HUES64 (cell line): ENCODE results near the gene TIFAB.

ENCODE experiments used
- H3K27ac ChIP-seq: 2 replicates; pipeline ENCODE4 v1.7.0; 2013; ENCODE audit warnings: low read depth, low read length, inconsistent platforms
- H3K27me3 ChIP-seq: 2 replicates; pipeline ENCODE4 v1.6.1; 2013; ENCODE audit warnings: mild to moderate bottlenecking, low read length; ENCODE audit not compliant: insufficient read depth
- H3K36me3 ChIP-seq: 2 replicates; pipeline ENCODE4 v1.6.1; 2013; ENCODE audit warnings: mild to moderate bottlenecking, low read length; ENCODE audit not compliant: insufficient read depth
- H3K4me1 ChIP-seq: 2 replicates; pipeline ENCODE4 v1.6.1; 2013; ENCODE audit warnings: mild to moderate bottlenecking, low read length, moderate library complexity; ENCODE audit not compliant: insufficient read depth
- H3K4me3 ChIP-seq: 2 replicates; pipeline ENCODE4 v1.5.1; 2013; ENCODE audit warnings: mild to moderate bottlenecking, low read length, moderate library complexity
- H3K9ac ChIP-seq: 2 replicates; pipeline ENCODE4 v1.6.1; 2013; ENCODE audit warnings: mild to moderate bottlenecking, low read depth, low read length
- H3K9me3 ChIP-seq: 2 replicates; pipeline ENCODE4 v1.6.1; 2013; ENCODE audit warnings: low read depth, low read length; ENCODE audit not compliant: insufficient read depth
- WGBS: fragments of 150-250, 120-280 bp; methylation state at CpG from one replicate; pipeline ENCODE4 v1.1.7; 2013; ENCODE audit warnings: missing lambda C conversion rate; 5-methylcytosine and 5-hydroxymethylcytosine counted together

Gene TIFAB

DNA sequence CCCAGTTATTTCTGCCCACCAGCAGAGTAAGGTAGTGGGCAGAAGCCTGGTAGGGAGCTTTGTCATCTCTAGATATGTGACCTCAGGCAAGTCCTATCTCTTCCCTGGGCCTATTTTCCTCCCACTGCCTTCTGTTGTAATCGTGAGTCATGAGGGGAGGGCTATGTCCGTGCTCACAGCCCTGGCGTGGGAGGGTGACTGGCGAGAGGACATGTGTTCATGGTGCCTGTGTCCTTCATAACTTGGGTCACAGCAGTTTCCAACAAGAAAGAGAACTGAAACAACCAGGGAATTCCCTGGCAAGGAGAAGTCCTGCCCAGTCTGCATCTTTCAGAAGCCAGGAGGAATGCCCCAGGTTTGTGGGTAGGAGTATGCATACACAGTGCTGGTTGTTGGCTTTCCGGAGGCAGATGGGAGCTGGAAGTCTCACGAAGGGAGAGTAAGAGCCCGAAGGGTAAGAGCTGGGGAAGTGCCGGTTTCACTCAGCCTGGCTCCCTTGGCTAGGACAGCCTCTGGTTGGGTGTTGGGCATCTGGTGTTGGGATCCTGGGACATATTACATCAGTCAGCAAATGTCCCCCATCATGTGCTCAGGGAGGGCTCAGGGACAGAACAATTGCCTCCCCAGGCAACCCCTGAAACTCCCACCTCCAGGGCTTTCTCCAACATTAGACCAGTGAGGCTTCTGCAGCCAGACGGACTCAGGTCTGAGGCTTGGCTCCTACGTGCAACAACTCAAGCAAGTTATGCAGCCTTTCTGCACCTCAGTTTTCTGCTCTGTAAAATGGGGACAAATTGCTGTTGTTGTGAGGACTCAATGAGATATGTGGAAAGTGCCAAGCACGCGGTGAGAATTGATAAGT lies 4.3 kb upstream of the TIFAB start:
- Histone ChIP-seq H3K27me3 (peaks cover 81% of the 10 kb centered on the region), H3K9me3 (no peaks in the 10 kb centered on the region), H3K9ac (no peak overlapping the region), H3K27ac (no peak overlapping the region), H3K4me1 (no peaks in the 10 kb centered on the region), H3K4me3 (no peak overlapping the region), H3K36me3 (no peaks in the 10 kb centered on the region)
- WGBS: 90% methylated on average over 12 of the region's 12 CpGs

DNA sequence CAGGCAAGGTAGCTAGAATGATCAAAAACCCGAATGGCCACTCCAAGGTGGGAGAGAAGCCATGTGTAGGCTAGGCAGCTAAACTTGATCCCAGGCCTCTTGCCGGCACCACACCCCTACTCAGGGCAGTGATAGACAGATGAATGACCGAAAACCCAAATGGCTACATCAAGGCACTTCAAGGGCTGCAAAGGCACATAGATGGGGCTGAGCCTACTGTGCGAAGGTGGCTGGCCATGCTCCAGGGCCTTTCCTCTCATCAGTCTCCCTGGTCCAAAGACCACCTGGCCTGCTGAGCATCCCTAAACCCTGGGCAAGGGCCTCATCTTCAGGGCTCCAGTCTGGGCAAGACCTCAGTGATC lies 3.7 kb upstream of the TIFAB start:
- Histone ChIP-seq H3K9ac (no peak overlapping the region), H3K4me3 (no peak overlapping the region), H3K4me1 (no peaks in the 10 kb centered on the region), H3K27me3 (peaks cover 76% of the 10 kb centered on the region), H3K36me3 (no peaks in the 10 kb centered on the region), H3K9me3 (no peaks in the 10 kb centered on the region), H3K27ac (no peak overlapping the region)
- 93% methylated on average over 4 of the region's 4 CpGs for WGBS

DNA sequence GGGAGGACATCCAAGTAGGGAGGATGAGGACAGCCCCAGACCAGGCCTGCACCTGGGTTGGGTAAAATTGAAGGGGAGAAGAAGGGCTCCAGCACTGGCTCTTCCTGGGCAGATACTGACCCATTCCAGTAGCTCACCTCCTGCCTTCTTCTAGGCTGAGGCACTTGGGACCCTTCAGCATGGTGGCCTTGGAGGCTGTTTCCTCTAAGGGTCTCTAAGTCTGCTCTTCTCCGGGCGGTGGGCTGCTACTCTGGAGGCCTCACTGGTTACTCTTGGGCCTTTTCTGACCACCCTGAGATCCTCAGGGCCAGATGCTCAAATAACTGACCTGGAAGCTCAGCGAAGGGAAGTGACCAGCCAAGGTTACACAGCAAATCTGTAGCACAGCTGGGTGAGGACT lies 2.8 kb upstream of the TIFAB start:
- Histone ChIP-seq H3K36me3 (no peaks in the 10 kb centered on the region), H3K27ac (no peak overlapping the region), H3K4me1 (no peaks in the 10 kb centered on the region), H3K9ac (no peak overlapping the region), H3K4me3 (no peak overlapping the region), H3K9me3 (no peaks in the 10 kb centered on the region), H3K27me3 (peaks cover 70% of the 10 kb centered on the region)
- 93% methylated on average over 3 of the region's 3 CpGs for WGBS

DNA sequence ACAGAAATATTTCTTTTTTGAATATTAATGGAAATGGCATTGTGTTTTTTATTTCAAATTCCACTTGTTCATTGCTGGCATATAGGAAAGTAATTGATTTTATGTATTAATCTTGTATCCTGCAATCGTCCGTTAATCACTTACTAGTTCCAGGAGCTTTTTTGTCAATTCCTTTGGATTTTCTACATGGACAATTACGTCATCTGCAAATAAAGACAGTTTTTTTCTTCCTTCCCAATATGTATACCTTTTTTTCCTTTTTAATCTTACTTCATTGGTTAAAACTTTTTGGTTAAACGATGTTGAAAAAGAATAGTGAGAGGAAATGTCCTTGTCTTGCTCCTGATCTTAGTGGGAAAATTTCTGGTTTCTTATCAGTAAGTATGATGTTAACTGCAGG lies 1.5 kb upstream of the TIFAB start:
- 0 out of 2 replicates have a peak, but pooled peaks cover 2% of the 10 kb centered on the region for H3K4me1 ChIP-seq

DNA sequence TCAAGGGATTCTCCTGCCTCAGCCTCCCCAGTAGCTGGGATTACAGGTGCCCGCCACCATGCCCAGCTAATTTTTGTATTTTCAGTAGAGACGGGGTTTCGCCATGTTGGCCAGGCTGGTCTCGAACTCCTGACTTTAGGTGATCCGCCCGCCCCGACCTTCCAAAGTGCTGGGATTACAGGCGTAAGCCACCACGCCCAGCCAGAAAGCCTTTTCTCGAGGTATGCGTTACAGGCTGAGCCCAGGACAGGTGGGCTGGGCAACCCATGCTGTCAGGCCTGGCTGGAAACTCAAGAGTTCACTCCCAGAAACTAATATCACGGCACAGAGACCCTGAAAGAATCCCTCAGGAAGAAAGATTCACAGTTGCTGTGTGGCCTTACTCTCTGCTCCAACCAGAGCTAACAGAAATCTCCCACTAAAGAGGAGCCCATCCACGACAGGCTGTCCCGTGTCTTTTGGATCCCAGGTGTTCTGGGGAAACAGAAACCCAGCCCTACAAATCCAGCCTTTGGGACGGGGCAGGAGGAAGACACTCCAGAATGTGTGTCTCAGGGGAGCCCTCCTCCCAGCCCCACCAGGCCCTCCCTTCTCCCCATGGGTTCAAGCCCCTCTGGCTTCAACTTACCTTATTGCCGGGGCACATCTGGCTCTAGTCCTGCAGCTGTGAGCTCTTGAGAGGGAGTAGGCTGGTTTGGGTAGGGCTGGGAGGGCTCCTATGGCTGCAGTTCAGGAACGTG lies 400 bp downstream of the TIFAB start:
- Histone ChIP-seq H3K4me1 (peaks cover 11% of the 10 kb centered on the region; the same call in 1 of the 2 replicates), H3K4me3 (no peak overlapping the region), H3K27me3 (peaks cover 51% of the 10 kb centered on the region), H3K9me3 (no peaks in the 10 kb centered on the region), H3K36me3 (no peaks in the 10 kb centered on the region), H3K9ac (no peak overlapping the region), H3K27ac (no peak overlapping the region)
- 91% methylated on average over 17 of the region's 17 CpGs for WGBS

More for the DNA sequence above, 1.5 kb upstream of the TIFAB start:
- Histone ChIP-seq H3K9ac (no peak overlapping the region), H3K27me3 (peaks cover 65% of the 10 kb centered on the region), H3K36me3 (no peaks in the 10 kb centered on the region), H3K9me3 (no peaks in the 10 kb centered on the region), H3K27ac (no peak overlapping the region), H3K4me3 (no peak overlapping the region)
- WGBS: 91% methylated on average over 4 of the region's 4 CpGs

DNA sequence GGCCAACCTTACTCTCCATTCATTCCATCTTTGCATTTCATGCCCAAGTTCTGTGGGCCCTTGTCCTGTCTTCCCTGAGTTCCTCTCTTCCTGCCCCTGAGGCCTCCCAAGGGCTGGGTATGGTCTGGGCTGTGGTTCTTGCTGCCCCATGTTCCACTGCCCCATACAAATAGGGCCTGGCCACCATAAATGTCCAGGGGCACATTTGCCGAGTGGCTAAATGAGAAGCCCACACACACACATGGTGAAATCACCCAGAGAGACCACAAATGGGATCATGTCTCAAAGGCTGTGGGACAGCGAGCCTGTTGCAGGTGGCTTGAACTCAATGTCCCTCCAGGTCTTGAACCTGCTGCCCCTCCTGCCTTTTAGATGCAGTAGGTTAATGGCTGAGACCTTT lies 1.2 kb downstream of the TIFAB start:
- peaks cover 11% of the 10 kb centered on the region; the same call in 1 of the 2 replicates for H3K4me1 ChIP-seq
- peaks cover 45% of the 10 kb centered on the region for H3K27me3 ChIP-seq
- WGBS: 95% methylated on average over 2 of the region's 2 CpGs
- no peak overlapping the region for H3K27ac ChIP-seq
- no peak overlapping the region for H3K9ac ChIP-seq
- H3K4me3 ChIP-seq: no peak overlapping the region
- H3K36me3 ChIP-seq: no peaks in the 10 kb centered on the region
- H3K9me3 ChIP-seq: no peaks in the 10 kb centered on the region

DNA sequence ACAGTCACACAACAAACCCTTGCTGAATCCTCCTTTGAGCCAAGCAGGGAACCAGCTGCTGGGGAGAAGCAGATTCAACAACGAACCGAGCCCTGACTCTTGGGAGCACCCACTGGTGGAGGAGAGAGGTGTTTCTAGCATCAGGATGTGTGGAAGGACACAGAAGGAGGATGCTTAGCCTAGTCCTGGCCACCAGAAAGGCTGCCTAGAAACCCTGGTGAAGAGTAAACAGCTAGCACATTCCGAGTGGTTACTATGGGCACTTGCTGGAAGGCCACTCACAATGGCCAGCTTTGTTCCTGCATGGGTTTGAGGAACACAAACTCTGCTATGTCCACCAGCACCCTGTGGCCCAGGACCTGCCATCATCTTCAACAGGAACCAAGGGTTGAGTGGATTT lies 1.8 kb downstream of the TIFAB start:
- peaks cover 43% of the 10 kb centered on the region for H3K27me3 ChIP-seq
- H3K9me3 ChIP-seq: no peaks in the 10 kb centered on the region
- no peak overlapping the region for H3K27ac ChIP-seq
- WGBS: 95% methylated on average over 3 of the region's 3 CpGs
- no peak overlapping the region for H3K9ac ChIP-seq
- no peaks in the 10 kb centered on the region for H3K36me3 ChIP-seq
- H3K4me3 ChIP-seq: no peak overlapping the region
- peaks cover 11% of the 10 kb centered on the region; the same call in 1 of the 2 replicates for H3K4me1 ChIP-seq

DNA sequence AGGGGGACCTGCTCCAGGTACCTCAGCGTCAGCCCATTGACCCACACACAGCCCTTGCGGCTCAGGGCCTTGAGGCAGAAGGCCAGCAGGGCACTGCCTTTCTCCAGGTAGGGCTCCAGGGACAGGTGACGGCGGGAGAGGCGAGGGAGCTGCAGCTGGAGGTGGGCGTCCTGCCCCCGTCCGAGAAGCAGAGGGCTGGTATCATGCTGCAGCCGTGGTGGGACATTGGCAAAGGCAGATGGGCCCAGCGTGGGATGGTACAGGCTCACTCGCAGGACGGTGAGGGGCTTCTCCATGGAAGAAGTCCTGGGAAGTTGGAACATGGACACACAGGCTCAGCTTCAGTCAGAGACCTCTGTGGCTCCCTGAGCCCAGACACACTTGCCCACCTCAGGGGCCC lies 2.5 kb downstream of the TIFAB start:
- no peaks in the 10 kb centered on the region for H3K9me3 ChIP-seq
- H3K4me1 ChIP-seq: peaks cover 11% of the 10 kb centered on the region; the same call in 1 of the 2 replicates
- H3K4me3 ChIP-seq: no peak overlapping the region
- 96% methylated on average over 12 of the region's 12 CpGs for WGBS
- H3K27ac ChIP-seq: no peak overlapping the region
- H3K27me3 ChIP-seq: peaks cover 37% of the 10 kb centered on the region
- no peaks in the 10 kb centered on the region for H3K36me3 ChIP-seq
- no peak overlapping the region for H3K9ac ChIP-seq

DNA sequence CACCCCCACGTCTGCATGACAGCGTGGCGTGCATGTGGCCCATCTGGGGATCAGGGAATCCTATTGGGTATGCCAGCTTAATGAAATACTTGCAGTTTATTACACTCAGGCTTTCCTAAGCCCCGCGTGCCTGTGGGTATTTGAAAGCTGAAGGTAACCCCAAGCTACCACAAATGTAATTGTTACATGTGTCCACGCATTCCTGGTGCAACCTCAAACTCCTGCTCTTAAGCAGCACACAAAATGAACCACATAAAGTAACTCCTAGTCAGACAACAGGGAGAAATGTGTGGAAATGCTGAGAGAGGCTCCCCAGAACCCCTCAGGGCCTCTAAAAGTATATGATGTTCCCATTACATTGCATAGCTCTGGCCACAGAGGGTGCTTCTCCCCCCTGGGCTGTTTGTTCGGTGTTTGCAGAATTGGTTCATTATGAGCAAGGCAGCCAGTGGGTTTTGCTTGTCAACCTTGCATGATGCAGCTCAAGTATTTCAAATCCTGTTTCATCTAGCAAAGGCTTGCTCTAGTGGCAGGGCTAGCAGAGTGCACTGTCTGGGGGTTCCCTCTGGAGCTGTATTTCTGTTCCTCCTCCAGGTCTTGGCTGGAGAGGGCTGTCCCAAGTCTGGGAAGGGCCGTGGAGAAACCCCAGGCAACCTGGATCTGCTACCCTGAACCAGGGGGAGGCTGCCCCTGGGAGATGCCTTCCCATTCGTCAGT lies 3.2 kb downstream of the TIFAB start:
- no peak overlapping the region for H3K27ac ChIP-seq

DNA sequence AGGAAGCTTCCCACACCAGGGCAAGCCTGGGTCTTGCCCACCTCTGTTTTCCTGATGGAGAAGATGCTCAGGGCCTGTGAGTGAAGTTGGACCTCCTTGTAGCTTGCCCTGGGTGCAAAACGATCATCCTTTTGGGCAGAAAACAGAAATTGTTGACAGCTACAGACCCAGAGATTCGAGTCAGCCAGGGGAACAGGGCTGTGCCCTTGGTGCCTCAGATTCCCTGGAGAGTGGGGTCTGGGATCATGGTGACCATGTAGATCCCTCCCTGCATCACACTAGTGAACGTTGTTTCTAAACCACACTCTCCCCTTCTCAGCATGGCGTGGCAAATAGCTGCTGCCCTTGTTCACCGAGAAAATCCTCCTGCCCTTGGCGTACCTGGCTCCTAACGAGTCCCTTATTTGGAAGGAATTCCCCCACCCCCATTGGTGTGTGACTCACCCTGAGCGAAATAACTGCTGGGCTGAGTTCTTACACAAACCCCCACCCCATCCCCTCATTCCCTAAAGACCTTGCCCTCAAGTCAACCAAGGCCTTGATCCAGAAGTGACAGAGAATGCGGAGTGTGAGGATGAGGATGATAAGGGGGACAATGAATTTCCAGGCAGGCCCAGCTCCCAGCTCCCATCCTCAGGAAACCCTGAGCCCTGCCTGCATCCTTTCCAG lies 3.9 kb downstream of the TIFAB start:
- WGBS: 46% methylated on average over 8 of the region's 9 CpGs
- peaks cover 29% of the 10 kb centered on the region for H3K27me3 ChIP-seq
- H3K9me3 ChIP-seq: no peaks in the 10 kb centered on the region
- H3K4me3 ChIP-seq: no peak overlapping the region
- peaks cover 11% of the 10 kb centered on the region; the same call in 1 of the 2 replicates for H3K4me1 ChIP-seq
- H3K36me3 ChIP-seq: no peaks in the 10 kb centered on the region
- no peak overlapping the region for H3K27ac ChIP-seq
- no peak overlapping the region for H3K9ac ChIP-seq

More for the DNA sequence above, 3.2 kb downstream of the TIFAB start:
- Histone ChIP-seq H3K27me3 (peaks cover 35% of the 10 kb centered on the region), H3K9me3 (no peaks in the 10 kb centered on the region), H3K4me3 (no peak overlapping the region), H3K9ac (no peak overlapping the region), H3K4me1 (peaks cover 11% of the 10 kb centered on the region; the same call in 1 of the 2 replicates), H3K36me3 (no peaks in the 10 kb centered on the region)
- WGBS: 93% methylated on average over 9 of the region's 9 CpGs
